SK-N-SH (cell line): ENCODE measurements around the gene APLP2. TPM values are rescaled to one million over a fixed set of nuclear protein-coding genes. Genes with fewer than 3 reads are reported as not detected.

Source experiments
- CTCF ChIA-PET: fragments of 300-600, 350-600 bp; formaldehyde crosslinking; extraction: SDS; loops from one replicate; lab custom pipeline; 2021; lab: Yijun Ruan, JAX
- POLR2A ChIA-PET: fragments of 350-600 bp; sonication (Branson Sonifier 250); formaldehyde crosslinking; extraction: SDS; loops from one replicate; lab custom pipeline; 2020; ENCODE audit warnings: antibody characterized with exemption, inconsistent platforms; lab: Yijun Ruan, JAX
- DNase-seq: peaks from one replicate; pipeline ENCODE4 v3.0.0; 2012
- H2AFZ ChIP-seq: fragments of 200-600 bp; sonication (generic); 2 replicates; pipeline ENCODE4 v1.8.1; 2016; ENCODE audit warnings: antibody characterized with exemption, mild to moderate bottlenecking, low read depth
- H3F3A ChIP-seq: fragments of 200-600 bp; sonication (generic); replicated peaks from 2 replicates; pipeline ENCODE3; 2016; ENCODE audit warnings: antibody characterized with exemption, mild to moderate bottlenecking; ENCODE audit not compliant: insufficient read depth
- H3K27ac ChIP-seq, 2 experiments: fragments of 200-500 bp in 1 of 2; fragments of 200-600 bp in 1 of 2; sonication (Bioruptor generic) in 1 of 2; sonication (generic), shearing (Covaris generic) in 1 of 2; 2 replicates each; pipeline versions ENCODE4 v1.5.1 to v1.6.1; 2014 to 2016; ENCODE audit warnings: low read depth in 2 of 2, inconsistent platforms in 1 of 2, low read length in 1 of 2, mild to moderate bottlenecking in 1 of 2, mixed read lengths in 1 of 2
- H3K27me3 ChIP-seq: fragments of 200-600 bp; sonication (generic), shearing (Covaris generic); 2 replicates; pipeline ENCODE4 v1.6.1; 2016; ENCODE audit warnings: mixed run types; ENCODE audit not compliant: insufficient read depth
- H3K36me3 ChIP-seq, 2 experiments: fragments of 200-500 bp in 1 of 2; fragments of 200-600 bp in 1 of 2; sonication (Bioruptor generic) in 1 of 2; sonication (generic) in 1 of 2; replicated peaks in 1 of 2; 2 replicates each; pipeline versions ENCODE3 to v1.5.1; 2014 to 2016; ENCODE audit warnings: low read length in 1 of 2, mild to moderate bottlenecking in 1 of 2; ENCODE audit not compliant: insufficient read depth in 2 of 2, control insufficient read depth in 1 of 2
- H3K4me1 ChIP-seq, 2 experiments: fragments of 200-500 bp in 1 of 2; fragments of 200-600 bp in 1 of 2; sonication (Bioruptor generic) in 1 of 2; sonication (generic), shearing (Covaris generic) in 1 of 2; 2 replicates each; pipeline versions ENCODE4 v1.5.1 to v1.6.1; 2014 to 2016; ENCODE audit warnings: low read depth in 1 of 2, low read length in 1 of 2, mixed run types in 1 of 2; ENCODE audit not compliant: insufficient read depth in 2 of 2, control insufficient read depth in 1 of 2
- H3K4me2 ChIP-seq: fragments of 200-600 bp; sonication (generic), shearing (Covaris generic); 2 replicates; pipeline ENCODE4 v1.6.1; 2017; ENCODE audit warnings: mixed run types
- H3K4me3 ChIP-seq, 2 experiments: fragments of 200-500 bp in 1 of 2; fragments of 200-600 bp in 1 of 2; sonication (Bioruptor generic) in 1 of 2; sonication (generic), shearing (Covaris generic) in 1 of 2; 2 replicates each; pipeline versions ENCODE4 v1.5.1 to v1.8.1; 2014 to 2016; ENCODE audit warnings: low read depth in 2 of 2, inconsistent platforms in 1 of 2, low read length in 1 of 2, mild to moderate bottlenecking in 1 of 2, mixed read lengths in 1 of 2, moderate library complexity in 1 of 2
- H3K79me2 ChIP-seq: fragments of 200-600 bp; sonication (generic); 2 replicates; pipeline ENCODE4 v1.8.1; 2017; ENCODE audit warnings: mild to moderate bottlenecking; ENCODE audit not compliant: insufficient read depth
- H3K9ac ChIP-seq: fragments of 200-600 bp; sonication (generic); 2 replicates; pipeline ENCODE4 v1.6.1; 2017; ENCODE audit warnings: mixed run types
- H3K9me2 ChIP-seq: fragments of 200-600 bp; sonication (generic); 2 replicates; pipeline ENCODE4 v1.6.1; 2017; ENCODE audit warnings: mixed run types
- H3K9me3 ChIP-seq: fragments of 200-600 bp; sonication (generic); 2 replicates; pipeline ENCODE4 v1.6.1; 2017; ENCODE audit warnings: mixed run types, mild to moderate bottlenecking, moderate library complexity
- H4K20me1 ChIP-seq: fragments of 200-600 bp; sonication (generic); 2 replicates; pipeline ENCODE4 v1.6.1; 2017; ENCODE audit warnings: mild to moderate bottlenecking, mixed run types; ENCODE audit not compliant: insufficient read depth
- EP300 ChIP-seq, 2 experiments: IDR thresholded peaks; 2 replicates each; pipeline versions ENCODE4 v1.4.0 to v1.6.1; 2012; ENCODE audit warnings: borderline replicate concordance in 1 of 2, low read depth in 1 of 2, low read length in 1 of 2
- GATA2 ChIP-seq: sonication (generic); formaldehyde crosslinking; IDR thresholded peaks from 2 replicates; pipeline ENCODE4 v1.5.0; 2020; ENCODE audit warnings: mild to moderate bottlenecking, missing genetic modification reagents
- JUND ChIP-seq: IDR thresholded peaks from 2 replicates; pipeline ENCODE4 v1.4.0; 2012
- MEF2A ChIP-seq: IDR thresholded peaks from 2 replicates; pipeline ENCODE4 v1.4.0; 2012; ENCODE audit warnings: low read depth, borderline replicate concordance
- MXI1 ChIP-seq: IDR thresholded peaks from 2 replicates; pipeline ENCODE4 v1.6.1; 2012; ENCODE audit warnings: mild to moderate bottlenecking, low read depth, low read length, improper control_type of control experiment
- RAD21 ChIP-seq: IDR thresholded peaks from 2 replicates; pipeline ENCODE4 v1.6.1; 2012; ENCODE audit warnings: mild to moderate bottlenecking, low read length
- RCOR1 ChIP-seq: fragments of 150-350 bp; IDR thresholded peaks from 2 replicates; pipeline ENCODE4 v1.6.1; 2017; ENCODE audit warnings: antibody characterized with exemption, low read length
- RXRA ChIP-seq: IDR thresholded peaks from 2 replicates; pipeline ENCODE4 v1.4.0; 2012; ENCODE audit warnings: low read depth, mild to moderate bottlenecking, borderline replicate concordance
- WGBS: methylation state at CpG from one replicate; pipeline ENCODE4 v1.1.6; 2017; ENCODE audit warnings: low lambda C conversion rate; 5-methylcytosine and 5-hydroxymethylcytosine counted together
- polyA plus RNA-seq, 3 experiments: library from polyadenylated mRNA; depleted of rRNA; stranded (reverse); fragments of >200 nt; gene quantifications; 2 replicates each; pipeline ENCODE4 v1.2.3, GENCODE V29; 2012
- TF ChIP-seq, protein P1 (sequence below): fragments of 150-350 bp; IDR thresholded peaks from 2 replicates; pipeline ENCODE4 v1.6.1; 2016; ENCODE audit warnings: mild to moderate bottlenecking, low read depth, low read length
- TF ChIP-seq, protein P2 (sequence below): IDR thresholded peaks from 2 replicates; pipeline ENCODE4 v1.4.0; 2012; ENCODE audit warnings: low read depth
- TF ChIP-seq, protein P3 (sequence below): fragments of 200-600 bp; sonication (generic); IDR thresholded peaks from 2 replicates; pipeline ENCODE4 v1.6.1; 2017; ENCODE audit warnings: antibody characterized with exemption, mild to moderate bottlenecking, moderate library complexity
- TF ChIP-seq, protein P4 (sequence below): fragments of 150-350 bp; IDR thresholded peaks from 2 replicates; pipeline ENCODE4 v1.6.1; 2017; ENCODE audit warnings: antibody characterized with exemption, low read length, low read depth, borderline replicate concordance

The APLP2 gene
- polyA plus RNA-seq, 1 of the 3 experiments (the other 2 are of a cell fraction): 424 TPM

DNA sequence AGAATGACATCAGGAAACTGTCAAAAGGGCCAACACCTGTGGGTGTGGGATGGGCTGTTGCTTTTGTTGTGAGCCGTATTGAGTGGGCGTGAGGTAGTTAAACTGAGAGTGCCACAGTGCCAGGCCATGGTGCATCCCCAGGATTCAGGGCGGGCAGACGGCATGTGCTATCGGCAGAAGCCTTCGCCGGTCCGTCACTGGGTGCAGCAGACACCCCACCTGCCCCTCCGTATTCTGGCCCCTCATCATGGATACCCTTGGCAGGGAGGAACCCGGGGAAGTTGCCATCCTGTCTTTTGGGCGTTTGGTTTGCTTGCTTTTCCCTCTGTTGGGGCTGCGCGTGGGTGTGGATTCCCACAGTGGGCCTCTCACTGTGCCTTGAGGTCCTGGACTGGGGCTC, 117.4 kb downstream of the APLP2 start:
- Histone ChIP-seq H4K20me1 (no peaks in the 10 kb centered on the region), H3K27ac (no peak overlapping the region), H3K27me3 (no peaks in the 10 kb centered on the region; the same call in 1 of the 2 replicates), H3K9me2 (no peaks in the 10 kb centered on the region), H3K4me2 (no peak overlapping the region), H3K4me1 (no peaks in the 10 kb centered on the region), H3F3A (no peaks in the 10 kb centered on the region), H3K9me3 (no peaks in the 10 kb centered on the region), H2AFZ (no peak overlapping the region), H3K9ac (no peak overlapping the region), H3K79me2 (no peaks in the 10 kb centered on the region), H3K4me3 (no peak overlapping the region), H3K36me3 (no peaks in the 10 kb centered on the region)
- WGBS: 85% methylated on average over 13 of the region's 13 CpGs
- ChIA-PET POLR2A (no interaction called here), CTCF (no interaction called here)
- TF ChIP-seq EP300 (IDR thresholded peaks at IDR 0.05; ENCODE audit: borderline replicate concordance in 1 of 2, low read depth in 1 of 2, low read length in 1 of 2) (no peak), GATA2 (CRISPR knock-in tag) (no peak), RAD21 (no peak), RXRA (no peak), MXI1 (no peak), JUND (no peak), RCOR1 (no peak), MEF2A (no peak)
- TF ChIP-seq, protein P1, sequence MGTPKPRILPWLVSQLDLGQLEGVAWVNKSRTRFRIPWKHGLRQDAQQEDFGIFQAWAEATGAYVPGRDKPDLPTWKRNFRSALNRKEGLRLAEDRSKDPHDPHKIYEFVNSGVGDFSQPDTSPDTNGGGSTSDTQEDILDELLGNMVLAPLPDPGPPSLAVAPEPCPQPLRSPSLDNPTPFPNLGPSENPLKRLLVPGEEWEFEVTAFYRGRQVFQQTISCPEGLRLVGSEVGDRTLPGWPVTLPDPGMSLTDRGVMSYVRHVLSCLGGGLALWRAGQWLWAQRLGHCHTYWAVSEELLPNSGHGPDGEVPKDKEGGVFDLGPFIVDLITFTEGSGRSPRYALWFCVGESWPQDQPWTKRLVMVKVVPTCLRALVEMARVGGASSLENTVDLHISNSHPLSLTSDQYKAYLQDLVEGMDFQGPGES: no peak
- TF ChIP-seq, protein P2, sequence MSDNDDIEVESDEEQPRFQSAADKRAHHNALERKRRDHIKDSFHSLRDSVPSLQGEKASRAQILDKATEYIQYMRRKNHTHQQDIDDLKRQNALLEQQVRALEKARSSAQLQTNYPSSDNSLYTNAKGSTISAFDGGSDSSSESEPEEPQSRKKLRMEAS: no peak
- TF ChIP-seq, protein P3, sequence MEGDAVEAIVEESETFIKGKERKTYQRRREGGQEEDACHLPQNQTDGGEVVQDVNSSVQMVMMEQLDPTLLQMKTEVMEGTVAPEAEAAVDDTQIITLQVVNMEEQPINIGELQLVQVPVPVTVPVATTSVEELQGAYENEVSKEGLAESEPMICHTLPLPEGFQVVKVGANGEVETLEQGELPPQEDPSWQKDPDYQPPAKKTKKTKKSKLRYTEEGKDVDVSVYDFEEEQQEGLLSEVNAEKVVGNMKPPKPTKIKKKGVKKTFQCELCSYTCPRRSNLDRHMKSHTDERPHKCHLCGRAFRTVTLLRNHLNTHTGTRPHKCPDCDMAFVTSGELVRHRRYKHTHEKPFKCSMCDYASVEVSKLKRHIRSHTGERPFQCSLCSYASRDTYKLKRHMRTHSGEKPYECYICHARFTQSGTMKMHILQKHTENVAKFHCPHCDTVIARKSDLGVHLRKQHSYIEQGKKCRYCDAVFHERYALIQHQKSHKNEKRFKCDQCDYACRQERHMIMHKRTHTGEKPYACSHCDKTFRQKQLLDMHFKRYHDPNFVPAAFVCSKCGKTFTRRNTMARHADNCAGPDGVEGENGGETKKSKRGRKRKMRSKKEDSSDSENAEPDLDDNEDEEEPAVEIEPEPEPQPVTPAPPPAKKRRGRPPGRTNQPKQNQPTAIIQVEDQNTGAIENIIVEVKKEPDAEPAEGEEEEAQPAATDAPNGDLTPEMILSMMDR: no peak
- DNase-seq: no peak

DNA sequence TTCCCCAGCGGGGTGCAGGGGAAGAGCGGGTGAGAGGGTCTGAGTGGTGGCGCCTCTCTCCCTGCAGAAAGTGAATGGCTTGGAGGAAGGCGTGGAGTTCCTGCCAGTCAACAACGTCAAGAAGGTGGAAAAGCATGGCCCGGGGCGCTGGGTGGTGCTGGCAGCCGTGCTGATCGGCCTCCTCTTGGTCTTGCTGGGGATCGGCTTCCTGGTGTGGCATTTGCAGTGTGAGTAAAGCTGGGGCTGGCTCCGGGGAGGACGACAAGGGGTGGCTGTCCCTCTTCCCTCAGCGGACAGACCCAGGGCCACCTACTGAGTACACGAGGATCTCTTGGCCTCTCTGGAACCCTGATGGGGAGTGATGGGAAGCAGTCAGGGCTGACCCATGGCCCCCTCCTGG, 118.4 kb downstream of the APLP2 start:
- DNase-seq: no peak
- 82% methylated on average over 14 of the region's 14 CpGs for WGBS
- Histone ChIP-seq H3K9ac (no peak overlapping the region), H3K27me3 (no peaks in the 10 kb centered on the region; the same call in 1 of the 2 replicates), H2AFZ (no peak overlapping the region), H3F3A (no peaks in the 10 kb centered on the region), H3K9me3 (no peaks in the 10 kb centered on the region), H3K79me2 (no peaks in the 10 kb centered on the region), H3K4me3 (no peak overlapping the region), H3K9me2 (no peaks in the 10 kb centered on the region), H4K20me1 (no peaks in the 10 kb centered on the region), H3K27ac (no peak overlapping the region), H3K36me3 (no peaks in the 10 kb centered on the region), H3K4me2 (no peak overlapping the region), H3K4me1 (no peaks in the 10 kb centered on the region)
- ChIA-PET POLR2A (no interaction called here), CTCF (no interaction called here)
- no peak for TF ChIP-seq MXI1
- TF ChIP-seq, protein P4, sequence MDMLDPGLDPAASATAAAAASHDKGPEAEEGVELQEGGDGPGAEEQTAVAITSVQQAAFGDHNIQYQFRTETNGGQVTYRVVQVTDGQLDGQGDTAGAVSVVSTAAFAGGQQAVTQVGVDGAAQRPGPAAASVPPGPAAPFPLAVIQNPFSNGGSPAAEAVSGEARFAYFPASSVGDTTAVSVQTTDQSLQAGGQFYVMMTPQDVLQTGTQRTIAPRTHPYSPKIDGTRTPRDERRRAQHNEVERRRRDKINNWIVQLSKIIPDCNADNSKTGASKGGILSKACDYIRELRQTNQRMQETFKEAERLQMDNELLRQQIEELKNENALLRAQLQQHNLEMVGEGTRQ: no peak
- no peak for TF ChIP-seq RXRA
- no peak for TF ChIP-seq EP300 (IDR thresholded peaks at IDR 0.05; ENCODE audit: borderline replicate concordance in 1 of 2, low read depth in 1 of 2, low read length in 1 of 2)
